COLO668 (cell line): ENCODE data around the gene ABCC6.

ENCODE experiments used
- DNase-seq: peaks from one replicate; lab custom pipeline; 2025; ENCODE audit not compliant: unreplicated experiment; lab: John Stamatoyannopoulos, UW

The ABCC6 gene

DNA sequence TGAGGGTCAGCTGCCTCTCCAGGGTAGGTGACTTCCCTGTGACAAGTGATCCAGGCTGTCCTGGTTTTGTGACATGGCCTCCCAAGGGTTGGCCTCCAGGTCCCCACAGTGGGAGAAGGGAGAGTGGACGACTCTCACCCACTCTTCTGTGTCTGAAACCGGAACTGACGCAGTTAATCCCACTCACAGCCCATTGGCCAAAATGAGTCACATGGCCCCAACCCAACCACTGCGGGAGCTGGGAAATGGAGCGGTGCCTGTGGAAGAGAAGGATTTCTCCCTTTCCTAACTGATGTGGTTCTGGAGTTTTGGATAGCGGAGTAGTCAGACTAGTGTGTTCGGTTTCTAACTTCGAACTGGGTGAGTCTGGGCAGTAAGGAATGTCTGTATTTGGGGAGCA, 79.4 kb downstream of the ABCC6 start:
- no peak for DNase-seq

DNA sequence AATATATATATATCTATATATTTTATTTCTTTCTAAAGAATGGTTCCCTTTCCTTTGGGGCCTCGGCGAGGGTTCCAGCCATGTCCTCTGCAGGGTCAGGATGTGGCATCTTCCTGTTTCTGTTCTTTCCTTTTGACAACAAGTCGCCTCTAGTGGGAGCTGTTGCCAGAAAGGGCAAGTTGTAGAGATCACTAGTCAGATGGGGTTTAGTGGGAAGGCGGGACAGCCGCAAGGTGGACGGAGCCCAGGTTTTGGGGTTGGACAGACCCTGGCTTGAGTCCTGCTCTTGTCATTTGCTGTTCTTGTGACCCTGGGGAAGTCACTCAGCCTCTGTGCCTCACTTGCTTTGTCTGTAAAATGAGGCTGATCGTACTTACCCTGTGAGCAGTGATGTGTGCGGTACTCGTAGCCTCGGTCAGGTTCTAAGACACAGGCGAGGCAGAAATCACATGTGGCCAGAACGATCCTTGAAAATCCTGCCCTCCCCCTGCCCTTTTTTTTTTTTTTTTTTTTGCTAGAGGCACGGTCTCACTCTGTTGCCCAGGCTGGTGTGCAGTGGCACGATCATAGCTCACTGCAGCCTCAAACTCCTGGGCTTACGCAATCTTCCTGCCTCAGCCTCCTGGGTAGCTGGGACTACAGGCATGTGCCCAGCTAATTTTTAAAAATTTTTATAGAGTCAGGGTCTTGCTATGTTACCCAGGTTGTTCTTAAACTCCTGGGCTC, 80.1 kb downstream of the ABCC6 start:
- DNase-seq, result peak; percentile 10

DNA sequence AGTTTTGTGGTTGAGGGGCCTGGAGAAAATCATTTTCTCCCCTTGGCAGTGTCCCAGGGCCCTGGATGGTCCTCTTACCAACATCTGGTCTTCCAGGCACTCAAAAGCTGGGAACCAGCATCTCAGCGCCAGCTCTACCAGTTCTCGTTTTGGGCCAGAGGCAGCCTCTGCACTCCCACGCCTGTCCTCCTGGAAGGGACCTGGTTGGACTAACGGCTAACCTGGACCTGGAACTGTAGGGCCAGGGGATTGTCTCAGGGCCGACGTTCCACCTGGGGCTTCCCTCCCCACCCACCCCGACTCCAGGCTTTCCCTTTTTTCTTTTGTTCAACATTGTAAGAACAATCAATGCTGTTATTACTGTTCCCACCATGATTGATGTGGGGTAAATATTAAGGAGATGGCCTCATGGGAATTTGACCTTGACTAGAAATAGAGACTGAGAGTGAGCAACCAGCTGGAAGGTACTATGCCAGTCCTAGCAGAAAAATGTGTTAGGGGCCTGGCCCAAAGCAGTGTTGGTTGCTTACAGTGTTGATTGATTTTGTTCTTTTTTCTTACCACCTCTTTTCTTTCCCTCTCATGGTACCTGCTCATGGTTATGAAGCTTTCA, 81.4 kb downstream of the ABCC6 start:
- DNase-seq, result no peak

DNA sequence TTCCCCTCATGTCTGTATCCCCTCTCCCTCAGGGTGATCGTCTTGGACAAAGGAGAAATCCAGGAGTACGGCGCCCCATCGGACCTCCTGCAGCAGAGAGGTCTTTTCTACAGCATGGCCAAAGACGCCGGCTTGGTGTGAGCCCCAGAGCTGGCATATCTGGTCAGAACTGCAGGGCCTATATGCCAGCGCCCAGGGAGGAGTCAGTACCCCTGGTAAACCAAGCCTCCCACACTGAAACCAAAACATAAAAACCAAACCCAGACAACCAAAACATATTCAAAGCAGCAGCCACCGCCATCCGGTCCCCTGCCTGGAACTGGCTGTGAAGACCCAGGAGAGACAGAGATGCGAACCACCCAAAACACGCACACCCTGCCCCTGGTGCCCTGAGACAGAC, 82.2 kb downstream of the ABCC6 start:
- no peak for DNase-seq

DNA sequence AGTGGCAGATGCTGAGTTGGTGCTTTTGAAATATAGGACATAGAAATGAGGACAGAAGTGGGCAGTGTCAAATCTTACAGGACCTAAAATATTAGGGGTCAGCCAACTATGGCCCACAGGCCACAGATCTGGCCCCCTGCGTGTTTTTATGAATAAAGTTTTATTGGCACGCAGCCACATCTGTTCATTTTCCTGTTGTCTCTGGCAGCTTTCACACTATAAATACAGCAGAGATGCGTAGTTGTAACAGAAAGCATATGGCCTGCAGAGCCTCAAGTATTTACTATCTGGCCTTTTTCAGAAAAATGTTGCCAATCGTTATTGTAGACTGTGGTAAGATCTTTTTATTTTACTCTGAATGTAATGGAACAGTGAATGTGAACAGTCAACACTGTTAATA, 82.8 kb downstream of the ABCC6 start:
- no peak for DNase-seq

DNA sequence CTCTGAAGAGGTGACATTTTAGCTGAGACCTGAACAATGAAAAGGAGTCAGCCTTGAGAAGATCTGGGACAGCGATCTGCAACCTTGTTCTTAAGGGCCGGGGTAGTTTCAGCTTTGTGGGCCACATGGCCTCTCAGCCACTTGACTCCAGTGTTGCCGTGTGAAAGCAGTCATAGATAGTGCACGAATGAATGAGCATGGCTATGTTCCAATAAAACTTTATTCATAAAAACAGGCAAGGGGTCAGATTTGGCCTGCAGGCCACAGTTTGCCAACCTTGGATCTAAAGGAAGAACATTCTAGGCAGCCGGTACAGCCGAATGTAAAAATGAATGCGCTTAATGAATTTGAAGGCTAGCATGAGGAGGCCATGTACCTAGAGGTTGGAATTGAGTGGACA, 83.5 kb downstream of the ABCC6 start:
- DNase-seq, result no peak

DNA sequence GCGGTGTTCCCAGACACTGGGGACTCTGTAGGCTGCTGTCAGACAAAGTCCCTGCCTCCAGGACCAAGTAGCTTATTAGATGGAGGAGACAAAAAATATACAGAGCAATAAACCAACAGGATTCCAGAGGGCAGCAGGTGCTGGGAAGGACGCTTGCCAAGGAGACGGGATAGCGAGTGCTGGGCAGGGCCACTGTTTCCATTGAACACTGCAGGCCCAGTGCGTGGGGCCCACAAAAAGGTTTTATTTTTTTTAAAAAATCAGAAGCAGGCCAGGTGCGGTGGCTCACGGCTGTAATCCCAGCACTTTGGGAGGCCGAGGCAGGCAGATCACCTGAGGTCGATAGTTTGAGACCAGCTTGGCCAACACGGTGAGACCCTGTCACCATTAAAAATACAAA, 84.2 kb downstream of the ABCC6 start:
- no peak for DNase-seq

DNA sequence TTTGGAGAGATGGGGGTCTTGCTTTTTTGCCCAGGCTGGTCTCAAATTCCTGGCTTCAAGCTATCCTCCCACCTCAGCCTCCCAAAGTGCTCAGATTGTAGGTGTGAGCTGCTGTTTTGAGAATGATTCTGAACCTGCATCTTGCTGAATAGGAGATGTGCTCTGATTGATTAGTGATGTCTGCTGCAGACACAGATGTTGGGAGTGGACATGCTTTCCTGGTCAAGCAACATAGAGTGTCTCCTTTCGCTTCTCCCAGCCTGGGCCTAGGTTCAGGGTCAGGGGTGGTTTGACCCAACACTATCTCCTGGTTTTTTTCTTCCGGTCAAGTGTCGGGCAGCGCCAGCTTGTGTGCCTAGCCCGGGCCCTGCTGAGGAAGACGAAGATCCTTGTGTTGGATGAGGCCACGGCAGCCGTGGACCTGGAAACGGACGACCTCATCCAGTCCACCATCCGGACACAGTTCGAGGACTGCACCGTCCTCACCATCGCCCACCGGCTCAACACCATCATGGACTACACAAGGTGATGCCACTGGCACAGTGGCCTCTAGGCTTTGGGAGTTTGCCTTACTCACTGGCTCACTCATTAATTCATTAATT, 85.2 kb downstream of the ABCC6 start:
- no peak for DNase-seq

DNA sequence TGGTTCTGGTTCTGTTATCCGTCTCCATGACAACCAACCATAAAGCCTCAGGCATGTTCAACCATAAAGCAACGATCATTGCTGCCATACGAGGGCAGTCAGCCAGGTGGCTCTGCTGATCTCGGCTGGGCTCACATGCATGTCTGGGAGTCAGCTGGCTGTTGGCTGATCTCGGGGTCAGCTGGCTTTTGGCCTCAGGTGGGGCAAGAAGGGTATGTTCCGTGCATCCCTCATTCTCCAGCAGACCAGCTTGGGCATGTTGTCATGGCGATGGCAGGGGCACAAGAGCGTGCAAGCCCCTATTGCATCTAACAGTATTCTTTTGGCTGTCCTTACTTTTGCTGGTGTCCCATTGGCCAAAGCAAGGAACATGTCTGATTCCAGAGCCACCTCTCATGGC, 86.2 kb downstream of the ABCC6 start:
- no peak for DNase-seq

DNA sequence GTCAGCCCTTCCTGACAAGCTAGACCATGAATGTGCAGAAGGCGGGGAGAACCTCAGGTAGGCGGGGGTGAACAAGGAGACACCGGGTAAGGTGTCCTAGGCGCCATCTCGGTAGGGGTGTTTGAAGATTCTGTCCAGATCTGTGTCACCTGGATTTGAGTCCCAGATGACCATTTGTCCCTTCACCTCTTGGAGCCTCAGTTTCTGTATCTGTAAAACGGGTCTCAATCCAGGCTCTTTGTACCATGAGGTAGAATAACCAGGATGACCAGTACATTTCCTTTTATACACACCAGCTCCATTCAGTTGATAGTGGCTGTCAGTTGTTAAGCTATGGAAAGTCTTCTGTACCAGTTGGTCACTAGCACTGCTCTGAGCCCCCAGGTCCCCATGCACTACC, 86.7 kb downstream of the ABCC6 start:
- DNase-seq, result no peak

DNA sequence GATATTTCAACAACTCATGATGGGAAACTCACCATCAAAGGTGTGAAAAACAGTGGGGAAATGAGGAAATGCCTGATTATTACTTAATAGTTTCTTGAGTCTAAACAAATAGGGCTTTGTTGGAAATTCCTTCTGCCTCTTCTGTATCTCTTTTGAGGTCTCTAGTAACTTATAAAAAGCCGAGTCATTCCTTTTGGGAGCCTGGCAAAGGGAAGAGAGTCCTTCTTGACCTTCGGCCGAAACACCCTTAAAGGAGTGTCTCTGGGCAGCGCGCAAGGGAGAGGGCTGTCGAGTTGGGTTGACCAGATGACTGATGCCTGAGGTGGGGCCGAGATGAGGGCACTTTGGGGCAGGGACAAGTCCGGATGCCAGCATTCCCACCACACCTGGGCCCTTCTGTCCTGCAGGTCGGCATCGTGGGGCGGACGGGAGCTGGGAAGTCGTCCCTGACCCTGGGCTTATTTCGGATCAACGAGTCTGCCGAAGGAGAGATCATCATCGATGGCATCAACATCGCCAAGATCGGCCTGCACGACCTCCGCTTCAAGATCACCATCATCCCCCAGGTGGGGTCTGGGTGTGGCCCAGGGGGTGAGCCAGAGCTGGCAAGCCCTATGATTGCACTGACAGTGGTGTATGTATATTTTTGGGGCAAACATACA, 89.2 kb downstream of the ABCC6 start:
- no peak for DNase-seq

DNA sequence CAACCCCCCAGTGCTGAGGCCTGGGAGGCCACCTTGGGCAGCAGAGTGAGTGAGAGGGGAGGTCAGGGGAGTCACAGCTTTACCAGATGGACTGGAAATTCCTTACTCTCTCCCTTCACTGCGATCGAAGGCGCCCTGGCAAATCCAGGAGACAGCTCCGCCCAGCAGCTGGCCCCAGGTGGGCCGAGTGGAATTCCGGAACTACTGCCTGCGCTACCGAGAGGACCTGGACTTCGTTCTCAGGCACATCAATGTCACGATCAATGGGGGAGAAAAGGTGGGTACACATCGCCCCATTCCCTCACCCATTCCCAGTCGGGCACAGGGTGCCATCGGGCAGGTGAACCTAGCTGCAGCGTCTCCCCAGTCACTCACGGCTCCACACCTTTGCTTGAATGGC, 91.6 kb downstream of the ABCC6 start:
- DNase-seq, result no peak

DNA sequence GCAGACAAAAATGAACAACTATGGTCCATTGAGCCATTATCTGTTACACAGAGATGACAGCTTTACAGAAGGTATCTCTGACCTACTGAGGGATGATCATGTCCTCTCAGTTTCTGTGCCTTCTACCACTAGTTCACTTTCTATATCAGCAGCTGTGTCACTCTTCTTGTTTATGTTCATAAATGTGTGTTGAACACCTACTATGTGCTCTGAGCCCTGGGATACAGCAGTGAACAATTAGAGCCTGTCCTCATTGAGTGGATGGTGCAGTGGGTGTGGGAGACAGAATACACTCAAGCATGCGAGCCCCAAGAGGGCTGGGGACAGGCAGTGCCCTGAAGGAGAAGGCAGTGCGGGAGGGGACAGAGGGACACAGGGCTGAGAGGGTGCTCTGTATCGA, 92.1 kb downstream of the ABCC6 start:
- no peak for DNase-seq

DNA sequence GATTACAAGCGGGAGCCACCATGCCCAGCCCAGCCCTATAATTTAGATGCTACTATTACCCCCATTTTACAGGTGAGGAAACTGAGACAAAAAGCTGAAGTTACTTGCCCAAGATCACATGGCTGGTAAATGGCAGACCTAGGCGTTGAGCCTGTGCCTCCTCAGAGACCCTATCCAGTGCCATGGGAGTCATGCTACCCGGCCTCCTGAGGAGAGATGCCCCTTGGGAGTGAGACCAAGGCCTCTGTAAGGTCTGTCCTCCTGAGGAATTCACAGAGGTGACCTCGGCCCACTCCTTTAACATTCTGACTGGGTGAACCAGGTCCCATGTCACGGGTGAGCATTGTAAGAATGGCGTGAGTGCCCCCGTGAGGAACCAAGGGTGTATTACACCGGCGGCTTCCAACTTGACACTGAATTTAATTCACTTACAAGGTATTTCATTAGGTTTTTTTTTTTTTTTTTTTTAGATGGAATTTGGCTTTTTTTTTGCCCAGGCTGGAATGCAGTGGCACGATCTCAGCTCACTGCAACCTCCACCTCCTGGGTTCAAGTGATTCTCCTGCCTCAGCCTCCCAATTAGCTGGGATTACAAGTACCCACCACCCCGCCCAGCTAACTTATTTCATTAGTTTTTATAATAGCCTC, 95.7 kb downstream of the ABCC6 start:
- peak; percentile 53 for DNase-seq

DNA sequence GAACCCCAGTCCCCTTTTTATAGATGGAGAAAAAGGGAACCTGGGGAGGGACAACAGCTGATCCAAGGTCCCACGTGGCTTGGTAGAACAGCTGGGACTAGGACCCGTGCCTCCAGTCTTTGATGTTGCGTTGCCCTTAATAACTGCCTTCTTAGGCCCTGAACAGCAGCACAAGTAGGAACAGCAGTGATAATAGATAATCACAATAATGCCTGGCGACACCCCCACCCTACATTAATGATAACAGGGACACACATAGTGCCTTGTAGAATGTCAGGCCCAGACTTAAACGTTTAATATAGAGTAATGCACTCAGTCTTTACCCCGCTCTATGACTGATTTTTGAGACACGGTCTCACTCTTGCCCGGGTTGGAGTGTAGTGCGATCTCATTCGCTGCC, 96.4 kb downstream of the ABCC6 start:
- no peak for DNase-seq

DNA sequence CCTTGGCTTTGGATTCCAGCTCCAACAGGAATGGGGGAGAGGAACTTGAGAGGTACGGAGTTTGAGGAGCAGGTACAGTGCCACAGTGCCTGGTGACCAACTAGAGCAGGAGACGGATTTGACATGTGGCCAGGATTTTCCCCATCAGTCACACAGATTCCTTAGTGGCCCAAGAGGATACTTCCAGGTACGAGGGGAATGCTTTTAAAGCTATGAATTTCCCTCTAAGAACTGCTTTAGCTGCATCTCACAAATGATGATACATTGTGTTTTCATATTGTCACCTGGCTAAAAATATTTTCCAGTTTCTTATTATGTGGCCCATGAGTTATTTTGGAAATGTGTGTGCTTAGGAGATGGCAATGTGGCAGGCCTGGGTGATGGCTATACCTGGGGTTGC, 98.3 kb downstream of the ABCC6 start:
- DNase-seq, result no peak

DNA sequence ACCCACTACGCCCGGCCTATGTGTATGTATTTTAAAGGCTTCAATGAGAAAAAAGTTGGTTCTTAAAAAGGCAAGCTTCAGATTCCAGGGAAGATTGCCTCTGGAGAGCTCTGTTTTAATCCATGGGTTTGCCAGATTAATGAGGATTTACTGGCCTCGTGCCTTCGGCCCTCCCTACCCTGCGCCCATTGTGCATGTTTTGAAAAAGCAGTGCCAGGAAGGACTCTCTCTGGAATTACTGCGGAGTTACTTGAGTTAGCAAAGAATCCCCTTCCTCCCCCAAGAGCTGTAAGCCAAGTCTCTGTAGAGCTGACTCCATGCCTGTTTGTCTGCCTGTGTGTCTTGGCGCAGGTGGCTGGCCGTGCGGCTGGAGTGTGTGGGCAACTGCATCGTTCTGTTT, 98.9 kb downstream of the ABCC6 start:
- DNase-seq, result no peak

DNA sequence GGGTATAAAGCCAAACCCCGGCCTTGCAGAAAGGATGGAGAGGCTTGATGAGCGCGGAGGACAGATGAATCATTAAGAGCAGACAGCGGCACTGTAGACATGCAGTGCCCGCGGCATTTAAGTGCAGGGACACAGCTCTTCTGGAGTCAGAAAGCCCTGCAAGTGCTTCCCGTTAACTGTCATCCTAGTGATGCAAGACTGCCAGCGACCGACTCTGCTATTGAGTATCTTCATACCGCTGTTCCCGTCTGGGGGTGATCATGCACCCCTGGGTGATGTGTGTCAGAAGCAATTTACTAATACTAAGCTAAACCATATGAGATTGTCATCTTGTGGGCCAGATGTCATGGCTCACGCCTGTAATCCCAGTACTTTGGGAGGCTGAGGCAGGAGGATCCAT, 101.0 kb downstream of the ABCC6 start:
- DNase-seq, result no peak

DNA sequence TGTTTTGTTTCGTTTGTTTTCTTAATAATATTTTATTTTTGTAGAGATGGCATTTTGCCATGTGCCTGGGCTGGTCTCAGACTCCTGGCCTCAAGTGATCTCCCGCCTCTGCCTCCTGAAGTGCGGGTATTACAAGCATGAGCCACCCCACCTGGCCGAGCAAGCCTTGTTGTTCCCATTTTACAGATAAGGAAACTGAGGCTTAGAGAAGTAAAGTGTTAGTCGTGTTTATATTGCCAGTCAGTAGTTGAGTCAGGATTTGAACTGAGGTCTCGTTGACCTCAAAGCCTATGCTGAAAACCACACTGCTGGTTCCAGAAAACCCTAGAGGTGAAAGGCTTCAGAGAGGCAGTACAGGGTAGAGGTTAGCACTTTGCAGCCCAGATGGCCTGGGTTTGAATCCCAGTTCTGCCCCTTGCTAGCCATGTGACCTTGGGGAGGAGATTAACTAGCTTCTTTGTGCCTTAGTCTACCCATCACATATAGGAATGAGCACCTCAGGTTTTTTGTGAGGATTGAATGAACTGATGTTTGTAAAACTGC, 102.0 kb downstream of the ABCC6 start:
- no peak for DNase-seq

DNA sequence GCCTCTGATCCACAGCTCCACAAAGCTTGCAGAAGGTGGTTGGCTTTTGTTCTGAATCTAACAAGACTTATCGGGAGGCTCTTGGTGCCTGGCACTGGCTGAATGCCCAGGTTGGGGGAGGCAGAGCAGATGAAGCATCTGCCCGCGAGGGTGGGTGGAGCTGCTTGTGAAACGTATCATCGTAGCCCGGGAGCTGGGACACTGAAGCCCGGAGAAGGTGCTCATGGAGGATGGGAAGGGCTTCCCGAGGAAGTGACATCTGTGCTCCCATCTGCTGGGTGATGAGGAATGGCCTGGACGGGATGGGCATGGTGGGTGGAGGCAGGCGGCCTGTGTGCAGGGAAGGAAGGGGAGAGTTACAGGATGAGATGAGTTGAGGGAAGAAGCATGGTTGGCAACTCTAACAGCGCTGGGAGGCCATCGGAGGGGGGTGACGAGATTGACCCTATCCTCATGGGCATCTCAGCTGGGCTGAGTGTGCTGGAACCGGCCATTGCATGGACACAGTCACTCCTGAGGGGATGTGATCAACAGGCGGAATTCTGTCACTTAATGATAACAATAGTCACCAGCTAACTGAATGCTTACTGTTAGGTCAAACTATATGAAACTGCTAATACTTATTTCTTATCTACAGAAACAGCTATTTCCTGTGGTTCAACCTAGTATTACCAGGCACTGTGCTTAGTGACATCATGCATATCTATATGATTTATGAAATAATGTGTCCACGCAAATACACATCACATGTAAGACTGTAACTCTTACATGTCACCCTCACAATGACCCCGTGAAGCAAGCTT, 102.7 kb downstream of the ABCC6 start:
- peak; percentile 86 for DNase-seq

DNA sequence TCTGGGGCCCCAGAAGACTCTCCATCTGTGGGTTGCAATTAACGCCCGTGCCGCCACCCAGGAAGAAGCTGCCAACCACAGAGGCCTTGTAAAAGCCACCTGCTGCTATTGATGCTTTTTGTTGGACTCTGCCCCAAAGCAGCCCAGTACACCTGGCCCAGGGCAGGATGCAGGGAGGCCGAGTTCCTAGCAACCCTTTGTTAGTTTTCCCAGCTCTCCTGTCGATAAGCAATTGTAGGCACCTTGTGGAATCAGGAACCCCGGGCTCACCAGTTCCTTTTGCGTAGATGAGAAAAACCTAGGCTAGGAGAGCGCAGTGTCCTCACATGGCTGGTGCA, 103.3 kb downstream of the ABCC6 start:
- peak; percentile 86 for DNase-seq
